ENCODE results near the gene CFAP97D2. TPM values are rescaled to one million over a fixed set of nuclear protein-coding genes. Genes with fewer than 3 reads are reported as not detected.
"Not testable (repeated sequence)": the region's sequence is repeated elsewhere in the genome, so short reads cannot be mapped to it uniquely, and the experiment has no call there.

Gene CFAP97D2
- total RNA-seq, 1 donor from 2014 or later = not detected

GRCh38 chr13:114174529-114174961 lies 4.5 kb upstream of the CFAP97D2 start:
- no peak overlapping the region for H3K27ac Mint-ChIP-seq
- DNase-seq (ENCODE audit: extremely low spot score, unreplicated experiment) = no peak
- no peaks in the 10 kb centered on the region for H3K27me3 Mint-ChIP-seq
- H3K36me3 Mint-ChIP-seq = no peaks in the 10 kb centered on the region
- H3K4me1 Mint-ChIP-seq (ENCODE audit: unreplicated experiment) = no peaks in the 10 kb centered on the region
- no peaks in the 10 kb centered on the region for H3K9me3 Mint-ChIP-seq
- no peak for TF ChIP-seq CTCF (conservative IDR thresholded peaks at IDR 0.05)
- H3K4me3 Mint-ChIP-seq = no peak overlapping the region

- not testable (repeated sequence) for H3K9me3 Mint-ChIP-seq; H3K27ac Mint-ChIP-seq; H3K27me3 Mint-ChIP-seq; H3K4me1 Mint-ChIP-seq (ENCODE audit: unreplicated experiment); H3K36me3 Mint-ChIP-seq; H3K4me3 Mint-ChIP-seq; DNase-seq (ENCODE audit: extremely low spot score, unreplicated experiment)
Measured at GRCh38 chr13:114176359-114176902, 2.6 kb upstream of the CFAP97D2 start.

GRCh38 chr13:114177245-114178010 lies 1.6 kb upstream of the CFAP97D2 start:
- no peak for DNase-seq (ENCODE audit: extremely low spot score, unreplicated experiment)
- Mint-ChIP-seq H3K9me3 (no peaks in the 10 kb centered on the region), H3K4me3 (no peak overlapping the region), H3K27me3 (peaks cover 2% of the 10 kb centered on the region), H3K36me3 (no peaks in the 10 kb centered on the region), H3K27ac (no peak overlapping the region), H3K4me1 (ENCODE audit: unreplicated experiment) (no peaks in the 10 kb centered on the region)
- TF ChIP-seq CTCF (conservative IDR thresholded peaks at IDR 0.05) = no peak

- Mint-ChIP-seq H3K4me3 (no peak overlapping the region), H3K9me3 (no peaks in the 10 kb centered on the region), H3K36me3 (no peaks in the 10 kb centered on the region), H3K4me1 (ENCODE audit: unreplicated experiment) (no peaks in the 10 kb centered on the region), H3K27me3 (peaks cover 9% of the 10 kb centered on the region), H3K27ac (no peak overlapping the region)
- no peak for DNase-seq (ENCODE audit: extremely low spot score, unreplicated experiment)
- no peak for TF ChIP-seq CTCF (conservative IDR thresholded peaks at IDR 0.05)
Measured at GRCh38 chr13:114185182-114185971, 6.3 kb downstream of the CFAP97D2 start.

GRCh38 chr13:114194853-114195252 lies 15.8 kb downstream of the CFAP97D2 start:
- TF ChIP-seq CTCF (conservative IDR thresholded peaks at IDR 0.05) = no peak
- no peak for DNase-seq (ENCODE audit: extremely low spot score, unreplicated experiment)
- Mint-ChIP-seq H3K9me3 (no peaks in the 10 kb centered on the region), H3K36me3 (no peaks in the 10 kb centered on the region), H3K4me3 (no peak overlapping the region), H3K27me3 (peaks cover 4% of the 10 kb centered on the region), H3K4me1 (ENCODE audit: unreplicated experiment) (no peaks in the 10 kb centered on the region), H3K27ac (no peak overlapping the region)

- no peak overlapping the region for H3K4me3 Mint-ChIP-seq
- no peak overlapping the region for H3K27ac Mint-ChIP-seq
- no peak for TF ChIP-seq CTCF (conservative IDR thresholded peaks at IDR 0.05)
- H3K36me3 Mint-ChIP-seq = no peaks in the 10 kb centered on the region
- H3K9me3 Mint-ChIP-seq = no peaks in the 10 kb centered on the region
- DNase-seq (ENCODE audit: extremely low spot score, unreplicated experiment) = no peak
- H3K27me3 Mint-ChIP-seq = no peaks in the 10 kb centered on the region
- H3K4me1 Mint-ChIP-seq (ENCODE audit: unreplicated experiment) = no peaks in the 10 kb centered on the region
Measured at GRCh38 chr13:114196629-114197028, 17.6 kb downstream of the CFAP97D2 start.

Measured in type B pancreatic cell (in vitro differentiated cells).